Endothelial cell of umbilical vein (primary cell): ENCODE results near the gene ARPC5L. TPM values are rescaled to one million over a fixed set of nuclear protein-coding genes. Genes with fewer than 3 reads are reported as not detected.

Experiments
- BruUV-seq: library from RNA; stranded (reverse); fragments of 400-500 nt; replicated peaks from 2 replicates; lab custom pipeline; 2021; lab: Mats Ljungman, UMichigan
- CTCF ChIA-PET: fragments of 300-600, 350-600 bp; sonication (Branson Sonifier 250); formaldehyde crosslinking; loops from one replicate; lab custom pipeline; 2021; ENCODE audit warnings: antibody characterized with exemption, inconsistent platforms; lab: Charles Lee
- POLR2A ChIA-PET: fragments of 300-600, 350-600 bp; sonication (Branson Sonifier 250); formaldehyde crosslinking; loops from one replicate; lab custom pipeline; 2021; ENCODE audit warnings: antibody characterized with exemption, inconsistent platforms; lab: Charles Lee
- DNase-seq: peaks from one replicate; pipeline ENCODE4 v3.0.0-alpha.2; 2011; ENCODE audit warnings: low read depth, low spot score
- FAIRE-seq: peaks from 2 replicates; lab custom pipeline; 2011; peaks lifted over from hg19 to GRCh38; lab: Jason Lieb, UNC
- H2AFZ ChIP-seq: 2 replicates; pipeline ENCODE4 v1.6.0; 2012; ENCODE audit warnings: low read depth, low read length, control low read depth, inconsistent platforms
- H3K27ac ChIP-seq: 2 replicates; pipeline ENCODE4 v1.5.1; 2011; ENCODE audit warnings: low read depth, mild to moderate bottlenecking, control low read depth, low read length, moderate library complexity; ENCODE audit not compliant: insufficient read depth
- H3K27me3 ChIP-seq, 2 experiments: 2 replicates each; pipeline versions ENCODE4 v1.6.0 to v1.6.1; 2011; ENCODE audit warnings: low read length in 2 of 2, mixed read lengths in 1 of 2; ENCODE audit not compliant: control insufficient read depth in 2 of 2, insufficient read depth in 2 of 2
- H3K36me3 ChIP-seq, 2 experiments: 2 replicates in 1 of 2; 3 replicates in 1 of 2; pipeline ENCODE4 v1.5.1; 2011; ENCODE audit warnings: low read length in 2 of 2, mild to moderate bottlenecking in 1 of 2, moderate library complexity in 1 of 2; ENCODE audit not compliant: control insufficient read depth in 2 of 2, insufficient read depth in 2 of 2; ENCODE audit errors: extremely low read depth in 1 of 2
- H3K4me1 ChIP-seq: 3 replicates; pipeline ENCODE4 v1.5.1; 2011; ENCODE audit warnings: mild to moderate bottlenecking, low read length; ENCODE audit not compliant: control insufficient read depth, insufficient read depth; ENCODE audit errors: extremely low read depth
- H3K4me2 ChIP-seq: 2 replicates; pipeline ENCODE4 v1.6.1; 2011; ENCODE audit warnings: low read length, control low read depth, mixed read lengths; ENCODE audit not compliant: insufficient read depth
- H3K4me3 ChIP-seq, 3 experiments: fragments of 200-600 bp in 1 of 3; sonication (generic), shearing (Covaris generic) in 1 of 3; replicated peaks in 1 of 3; 2 replicates each; pipeline ENCODE4 v1.5.1; 2011 to 2016; ENCODE audit warnings: control low read depth in 3 of 3, low read length in 3 of 3, mild to moderate bottlenecking in 2 of 3, inconsistent platforms in 1 of 3, low read depth in 1 of 3, moderate library complexity in 1 of 3; ENCODE audit not compliant: insufficient read depth in 1 of 3
- H3K79me2 ChIP-seq: 2 replicates; pipeline ENCODE4 v1.6.0; 2012; ENCODE audit warnings: low read length, inconsistent platforms; ENCODE audit not compliant: control insufficient read depth, insufficient read depth
- H3K9ac ChIP-seq: replicated peaks from 2 replicates; pipeline ENCODE3; 2011; ENCODE audit warnings: low read length, control low read depth; ENCODE audit not compliant: insufficient read depth; ENCODE audit errors: extremely low read depth
- H3K9me1 ChIP-seq: replicated peaks from 3 replicates; pipeline ENCODE4 v1.6.0; 2011; ENCODE audit warnings: mild to moderate bottlenecking, low read length; ENCODE audit not compliant: control insufficient read depth, insufficient read depth; ENCODE audit errors: extremely low read depth
- H3K9me3 ChIP-seq: replicated peaks from 2 replicates; pipeline ENCODE4 v1.5.1; 2012; ENCODE audit warnings: low read length, inconsistent platforms; ENCODE audit not compliant: control insufficient read depth, insufficient read depth
- H4K20me1 ChIP-seq: replicated peaks from 2 replicates; pipeline ENCODE3; 2011; ENCODE audit warnings: mild to moderate bottlenecking, low read length; ENCODE audit not compliant: control insufficient read depth, insufficient read depth; ENCODE audit errors: extremely low read depth
- EZH2 ChIP-seq: IDR thresholded peaks from 2 replicates; pipeline ENCODE4 v1.6.1; 2012; ENCODE audit warnings: borderline replicate concordance, low read depth, mild to moderate bottlenecking, moderate library complexity, low read length, inconsistent platforms; ENCODE audit not compliant: severe bottlenecking
- FOS ChIP-seq: IDR thresholded peaks from 2 replicates; pipeline ENCODE4 v1.6.1; 2011; ENCODE audit warnings: mild to moderate bottlenecking, low read length, moderate library complexity, borderline replicate concordance; ENCODE audit not compliant: insufficient read depth
- GATA2 ChIP-seq: IDR thresholded peaks from 2 replicates; pipeline ENCODE4 v1.7.0; 2011; ENCODE audit warnings: low read depth, mild to moderate bottlenecking, moderate library complexity, mixed read lengths, low read length; ENCODE audit not compliant: insufficient read length, insufficient read depth
- JUN ChIP-seq: IDR thresholded peaks from 2 replicates; pipeline ENCODE4 v1.6.1; 2011; ENCODE audit warnings: borderline replicate concordance, low read depth; ENCODE audit not compliant: insufficient read length, insufficient read depth
- MYC ChIP-seq: IDR thresholded peaks from one replicate; pipeline ENCODE4 v1.6.1; 2011; ENCODE audit warnings: mild to moderate bottlenecking, low read depth, low read length
- POLR2A ChIP-seq: IDR thresholded peaks from 2 replicates; pipeline ENCODE4 v1.6.1; 2012; ENCODE audit warnings: low read depth, mild to moderate bottlenecking, control low read depth, low read length
- POLR2AphosphoS5 ChIP-seq: IDR thresholded peaks from 2 replicates; pipeline ENCODE4 v1.6.1; 2012; ENCODE audit warnings: low read depth, mild to moderate bottlenecking, control low read depth, low read length, moderate library complexity; ENCODE audit not compliant: insufficient read depth
- dilution Hi-C: fragments of 300-500 bp; cut with MboI; formaldehyde crosslinking; loops from one replicate; pipeline ENCODE4 v1.15.0; 2019; ENCODE audit warnings: low sequenced_read_pairs; ENCODE audit not compliant: extremely low pct_ligation_motif_present
- intact Hi-C: fragments of 100-400 bp; cut with micrococcal nuclease; formaldehyde crosslinking; loops from one replicate; pipeline ENCODE4 v1.10.0; 2022
- polyA plus RNA-seq, 4 experiments: library from polyadenylated mRNA; depleted of rRNA in 3 of 4; stranded (reverse) in 3 of 4; unstranded in 1 of 4; fragments of >200 nt; gene quantifications; 2 replicates each; pipeline versions ENCODE4 v1.2.1 to v1.2.3, GENCODE V29; 2011 to 2012; ENCODE audit warnings: missing spikeins in 1 of 4
- total RNA-seq: library from RNA; stranded (reverse); gene quantifications from 2 replicates; pipeline ENCODE4 v1.2.3, GENCODE V29; 2021
- TF ChIP-seq, protein P1 (sequence below): IDR thresholded peaks from 2 replicates; pipeline ENCODE4 v1.6.1; 2011; ENCODE audit not compliant: insufficient read depth, insufficient read length
- TF ChIP-seq, protein P2 (sequence below), 2 donors: IDR thresholded peaks; 1 replicate in 1 of 2; 2 replicates in 1 of 2; pipeline ENCODE4 v1.5.1; 2011; ENCODE audit warnings: low read length in 2 of 2, mild to moderate bottlenecking in 2 of 2, moderate library complexity in 2 of 2, control low read depth in 1 of 2, inconsistent platforms in 1 of 2, low read depth in 1 of 2; ENCODE audit not compliant: insufficient read depth in 1 of 2; ENCODE audit errors: extremely low read depth in 1 of 2

The ARPC5L gene
- total and polyA plus RNA-seq, 2 donors (not counting 3 experiments of a cell fraction or from before 2014, with no cell fraction given): 60.7 to 68.1 TPM

DNA sequence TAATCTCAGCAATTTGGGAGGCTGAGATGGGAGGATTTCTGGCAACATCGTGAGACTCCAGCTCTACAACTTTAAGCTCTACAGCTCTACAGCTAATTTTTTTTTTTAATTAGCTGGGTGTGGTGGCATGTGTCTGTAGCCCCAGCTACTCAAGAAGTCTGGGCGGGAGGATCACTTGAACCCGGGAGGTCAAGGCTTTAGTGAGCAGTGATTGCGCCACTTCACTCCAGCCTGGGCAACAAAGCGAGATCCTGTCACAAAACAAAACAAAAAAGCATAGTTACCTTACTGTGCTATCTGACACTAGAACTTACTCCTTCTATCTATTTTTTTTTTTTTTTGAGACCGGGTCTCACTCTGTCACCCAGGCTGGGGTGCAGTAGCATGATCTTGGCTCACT is 15.0 kb upstream of the ARPC5L start:
- H3K4me1 ChIP-seq: no peaks in the 10 kb centered on the region
- no peak overlapping the region for H3K27ac ChIP-seq
- H3K4me3 ChIP-seq: no peak overlapping the region
- intact Hi-C loops: no loop called here
- no peak overlapping the region for H3K9ac ChIP-seq
- BruUV-seq: no TSS peak
- no peak overlapping the region for H2AFZ ChIP-seq
- H3K27me3 ChIP-seq: peaks cover 0 to 2% of the 10 kb centered on the region in 2 experiments
- POLR2A ChIA-PET: no interaction called here
- CTCF ChIA-PET: interaction anchor here (0.7 to 15.1 kb wide), 2 partner anchors 40 to 72 kb away, joined by 3 to 967 read pairs; partner anchors contain the start of genes NR6A1 and OLFML2A
- no peaks in the 10 kb centered on the region for H3K9me3 ChIP-seq
- no peak for TF ChIP-seq JUN
- no peak for TF ChIP-seq FOS
- no peak for TF ChIP-seq MYC
- TF ChIP-seq, protein P1, sequence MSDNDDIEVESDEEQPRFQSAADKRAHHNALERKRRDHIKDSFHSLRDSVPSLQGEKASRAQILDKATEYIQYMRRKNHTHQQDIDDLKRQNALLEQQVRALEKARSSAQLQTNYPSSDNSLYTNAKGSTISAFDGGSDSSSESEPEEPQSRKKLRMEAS: no peak
- TF ChIP-seq POLR2A: no peak
- TF ChIP-seq GATA2: no peak
- no peak for TF ChIP-seq EZH2
- TF ChIP-seq, protein P2, sequence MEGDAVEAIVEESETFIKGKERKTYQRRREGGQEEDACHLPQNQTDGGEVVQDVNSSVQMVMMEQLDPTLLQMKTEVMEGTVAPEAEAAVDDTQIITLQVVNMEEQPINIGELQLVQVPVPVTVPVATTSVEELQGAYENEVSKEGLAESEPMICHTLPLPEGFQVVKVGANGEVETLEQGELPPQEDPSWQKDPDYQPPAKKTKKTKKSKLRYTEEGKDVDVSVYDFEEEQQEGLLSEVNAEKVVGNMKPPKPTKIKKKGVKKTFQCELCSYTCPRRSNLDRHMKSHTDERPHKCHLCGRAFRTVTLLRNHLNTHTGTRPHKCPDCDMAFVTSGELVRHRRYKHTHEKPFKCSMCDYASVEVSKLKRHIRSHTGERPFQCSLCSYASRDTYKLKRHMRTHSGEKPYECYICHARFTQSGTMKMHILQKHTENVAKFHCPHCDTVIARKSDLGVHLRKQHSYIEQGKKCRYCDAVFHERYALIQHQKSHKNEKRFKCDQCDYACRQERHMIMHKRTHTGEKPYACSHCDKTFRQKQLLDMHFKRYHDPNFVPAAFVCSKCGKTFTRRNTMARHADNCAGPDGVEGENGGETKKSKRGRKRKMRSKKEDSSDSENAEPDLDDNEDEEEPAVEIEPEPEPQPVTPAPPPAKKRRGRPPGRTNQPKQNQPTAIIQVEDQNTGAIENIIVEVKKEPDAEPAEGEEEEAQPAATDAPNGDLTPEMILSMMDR (IDR thresholded peaks at IDR 0.05; ENCODE audit: extremely low read depth in 1 of 2, insufficient read depth in 1 of 2, low read depth in 1 of 2, low read length in 2 of 2): no peak
- no peak for TF ChIP-seq POLR2AphosphoS5
- no peak overlapping the region for H3K4me2 ChIP-seq
- no peaks in the 10 kb centered on the region for H3K36me3 ChIP-seq
- no peaks in the 10 kb centered on the region for H3K79me2 ChIP-seq
- dilution Hi-C loops: no loop called here
- no peaks in the 10 kb centered on the region for H3K9me1 ChIP-seq
- DNase-seq (no peak), FAIRE-seq (no peak)
- no peaks in the 10 kb centered on the region for H4K20me1 ChIP-seq
